HG03025 (cell line): ENCODE data around the gene PLCB4.

ENCODE experiments used
- ATAC-seq: cut with Tn5 transposase; IDR thresholded peaks from one replicate; pipeline ENCODE4 v1.9.1; 2021; ENCODE audit warnings: mild to moderate bottlenecking, moderate library complexity; ENCODE audit not compliant: unreplicated experiment, low FRiP score

PLCB4 gene

DNA sequence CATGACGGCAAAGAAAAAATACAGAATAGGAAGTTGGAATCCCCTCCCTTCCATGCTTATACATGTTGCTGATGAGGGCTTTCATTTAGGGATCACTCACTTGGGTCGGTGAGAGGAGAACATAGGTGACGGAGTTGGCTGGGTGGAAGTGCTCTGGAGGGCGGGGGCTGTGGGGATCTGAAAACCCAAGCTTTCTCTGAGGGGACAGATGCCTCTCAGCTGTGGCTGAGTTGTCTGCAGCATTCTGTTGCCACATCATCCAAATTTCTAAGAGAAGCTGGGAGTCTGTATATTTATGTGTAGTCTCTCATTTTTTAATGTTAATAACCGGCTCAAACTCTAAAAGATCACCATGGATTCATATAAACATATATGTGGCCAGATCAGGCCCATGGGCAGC is 141.5 kb downstream of the PLCB4 start:
- ATAC-seq: no peak

DNA sequence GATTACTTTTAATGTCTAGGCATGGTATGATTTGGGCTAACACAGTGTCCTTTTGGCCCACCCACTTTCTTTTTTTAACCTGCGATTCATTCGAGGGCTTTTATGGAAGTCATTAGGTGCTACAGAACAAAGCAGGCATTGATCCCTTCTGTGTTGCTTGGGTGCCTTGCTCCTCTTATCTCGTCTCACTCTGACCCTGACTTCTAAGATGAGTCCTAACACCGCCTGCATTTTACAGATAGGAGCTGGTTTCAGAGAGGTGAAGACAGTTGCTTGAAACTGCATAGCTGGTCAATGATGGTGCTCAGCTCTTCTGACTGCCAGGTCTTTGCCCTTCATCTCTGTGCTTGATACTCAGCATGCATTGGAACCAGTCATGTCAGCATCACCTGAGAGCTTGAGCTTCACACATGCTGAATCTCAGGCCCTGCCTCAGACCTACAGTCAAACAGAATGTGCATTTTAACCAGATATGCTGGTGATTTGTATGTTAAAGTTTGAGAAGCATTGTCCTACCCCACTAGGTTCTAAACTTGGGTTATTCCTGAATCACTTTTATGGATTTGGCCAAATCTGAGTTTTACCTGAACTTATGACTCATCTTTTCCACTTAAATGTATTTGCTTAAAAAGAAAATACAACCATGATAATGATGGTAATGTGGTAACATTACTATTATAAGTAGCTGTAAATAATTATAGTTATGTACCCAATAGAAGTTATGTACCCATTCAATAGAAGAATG is 142.3 kb downstream of the PLCB4 start:
- ATAC-seq: no peak

DNA sequence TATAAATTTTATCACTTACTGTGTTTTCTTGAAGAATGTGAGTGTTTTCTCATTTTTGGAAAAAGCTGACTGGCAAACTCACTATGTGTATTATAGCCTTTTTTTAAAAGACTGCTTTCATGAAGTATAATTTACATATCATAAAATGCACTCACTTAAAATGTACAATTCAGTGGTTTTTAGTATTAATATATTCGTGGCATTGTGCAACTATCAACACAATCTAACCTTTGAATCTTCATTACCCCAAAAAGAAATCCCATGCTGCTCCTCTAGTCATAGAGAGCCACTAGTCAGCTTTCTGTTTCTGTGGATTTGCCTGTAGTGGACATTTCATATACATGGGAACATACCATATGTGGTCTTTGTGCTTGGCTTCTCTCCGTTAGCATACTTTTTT is 143.8 kb downstream of the PLCB4 start:
- ATAC-seq: no peak

DNA sequence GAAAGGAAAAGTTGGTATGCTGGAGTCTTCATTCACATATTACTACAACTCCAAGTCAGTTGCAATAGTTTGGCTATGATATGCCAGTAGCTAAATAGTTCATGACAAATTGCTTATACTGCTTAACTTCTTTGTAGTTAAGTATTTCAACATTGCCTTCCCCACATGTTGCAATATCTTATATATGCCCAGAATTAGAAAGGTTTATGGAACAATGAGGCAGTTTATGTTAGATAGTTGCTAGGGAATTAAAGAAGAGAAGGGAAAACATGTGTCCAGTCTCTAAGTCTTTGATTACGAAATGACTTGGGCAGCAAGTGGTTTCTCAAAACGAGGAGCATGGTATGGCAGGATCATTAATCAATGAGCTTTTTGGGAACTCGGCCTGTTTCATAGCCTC is 145.8 kb downstream of the PLCB4 start:
- no peak for ATAC-seq

DNA sequence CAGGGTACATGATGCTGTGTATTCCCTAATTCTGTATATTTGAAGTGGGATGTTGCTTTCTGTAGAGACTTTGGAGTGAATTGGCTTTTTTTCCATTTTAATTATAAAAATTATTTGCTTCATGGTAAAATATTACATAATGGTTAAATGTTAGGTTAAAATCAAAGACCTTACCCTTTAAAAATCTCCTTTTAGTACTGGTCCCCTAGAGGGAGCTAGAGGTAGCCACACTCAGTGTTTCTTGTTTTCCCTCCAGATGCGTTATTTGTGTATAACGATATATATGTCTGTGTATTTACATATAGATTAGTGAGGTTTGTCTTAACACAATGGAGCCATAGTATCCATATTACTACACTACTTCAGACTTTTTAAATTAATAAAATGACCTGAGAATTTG is 146.7 kb downstream of the PLCB4 start:
- ATAC-seq: no peak

DNA sequence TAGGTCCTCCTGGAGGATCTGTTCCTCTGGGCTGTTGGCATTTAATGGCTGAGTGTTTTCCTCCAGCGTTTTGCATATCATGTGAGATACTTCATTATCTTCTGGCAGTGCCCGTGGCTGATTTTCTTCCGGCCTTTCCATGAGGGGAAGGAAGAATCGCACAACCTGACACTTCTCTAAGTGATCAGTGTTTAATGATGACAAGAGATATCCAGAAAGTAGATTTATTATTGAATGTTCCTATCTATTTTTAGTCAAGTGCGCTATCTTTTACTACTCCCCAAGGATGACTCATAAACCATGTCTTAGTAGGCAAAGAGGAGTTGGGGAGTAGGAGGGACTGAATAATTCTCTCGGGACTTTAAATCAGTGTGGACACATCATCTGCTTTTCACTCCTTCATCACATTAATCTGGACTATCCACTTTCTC is 149.7 kb downstream of the PLCB4 start:
- no peak for ATAC-seq

DNA sequence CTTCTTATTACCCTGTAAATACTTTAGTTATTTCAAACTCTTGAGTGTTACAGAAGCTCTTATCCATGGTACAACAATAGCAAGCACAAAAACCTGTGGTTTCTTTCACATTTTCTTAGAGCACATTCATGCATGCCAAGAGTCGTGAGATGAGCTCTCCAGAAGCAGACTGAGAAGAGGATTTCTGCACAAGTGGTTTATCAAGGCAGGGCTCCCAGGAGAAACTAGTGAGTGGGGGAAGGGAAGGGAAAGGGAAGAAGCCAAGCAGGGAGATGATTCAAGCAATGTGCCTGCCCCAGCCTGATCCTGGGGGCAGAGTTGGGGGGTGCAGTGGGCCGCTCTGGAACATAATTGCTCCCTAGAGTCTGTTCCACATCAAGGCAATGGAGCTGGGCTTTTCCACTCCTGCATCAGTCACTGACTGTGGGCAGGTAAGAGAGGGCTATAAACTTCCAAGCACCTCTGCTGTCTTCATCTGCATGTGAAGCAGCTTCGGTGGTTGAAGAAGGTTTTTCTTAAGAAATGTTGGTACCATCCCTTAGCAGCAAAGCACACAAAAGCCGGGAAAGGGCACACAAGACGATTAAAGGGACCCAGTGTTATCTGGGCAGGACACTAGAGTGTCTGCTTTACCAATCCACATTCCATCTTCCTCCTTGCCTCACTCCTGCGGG is 152.1 kb downstream of the PLCB4 start:
- ATAC-seq: no peak

DNA sequence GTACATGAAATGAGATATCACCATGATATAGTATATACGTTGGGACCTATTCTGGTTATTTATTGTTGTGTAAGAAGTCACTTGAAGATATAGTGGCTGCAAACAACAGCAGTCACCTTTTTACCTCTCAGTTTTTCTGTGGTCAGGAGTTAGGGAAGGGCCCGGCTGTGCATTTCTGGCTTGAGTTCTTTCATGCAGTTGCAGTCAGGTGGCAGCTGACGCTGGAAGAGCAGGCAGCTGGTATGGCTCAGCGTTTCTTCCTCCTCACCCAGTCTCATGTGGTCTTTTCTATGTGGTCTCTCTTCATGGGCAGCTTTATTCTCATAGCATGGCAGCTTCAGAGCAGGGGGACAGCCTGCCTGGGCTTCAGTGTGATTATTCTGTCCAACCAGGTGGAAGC is 154.4 kb downstream of the PLCB4 start:
- no peak for ATAC-seq

DNA sequence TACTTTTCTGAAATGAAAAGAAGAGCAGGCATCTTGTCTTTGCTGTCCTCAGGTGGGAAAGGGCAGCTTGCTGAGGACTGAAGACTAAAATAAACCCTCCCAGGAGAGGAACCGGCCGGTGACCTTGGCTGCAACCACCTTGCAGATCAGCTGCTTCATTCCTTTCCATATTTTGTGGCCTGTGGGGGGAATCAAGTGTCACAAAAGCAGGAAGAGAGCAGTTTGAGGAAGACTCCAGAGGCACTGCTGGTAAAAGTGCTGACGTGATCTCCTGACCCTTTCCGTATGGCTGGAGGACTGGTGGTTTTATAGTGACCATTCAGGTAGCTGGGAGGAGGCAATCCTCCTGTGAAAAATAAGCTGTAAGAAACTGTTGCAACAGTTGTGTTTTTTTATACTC is 157.0 kb downstream of the PLCB4 start:
- no peak for ATAC-seq

DNA sequence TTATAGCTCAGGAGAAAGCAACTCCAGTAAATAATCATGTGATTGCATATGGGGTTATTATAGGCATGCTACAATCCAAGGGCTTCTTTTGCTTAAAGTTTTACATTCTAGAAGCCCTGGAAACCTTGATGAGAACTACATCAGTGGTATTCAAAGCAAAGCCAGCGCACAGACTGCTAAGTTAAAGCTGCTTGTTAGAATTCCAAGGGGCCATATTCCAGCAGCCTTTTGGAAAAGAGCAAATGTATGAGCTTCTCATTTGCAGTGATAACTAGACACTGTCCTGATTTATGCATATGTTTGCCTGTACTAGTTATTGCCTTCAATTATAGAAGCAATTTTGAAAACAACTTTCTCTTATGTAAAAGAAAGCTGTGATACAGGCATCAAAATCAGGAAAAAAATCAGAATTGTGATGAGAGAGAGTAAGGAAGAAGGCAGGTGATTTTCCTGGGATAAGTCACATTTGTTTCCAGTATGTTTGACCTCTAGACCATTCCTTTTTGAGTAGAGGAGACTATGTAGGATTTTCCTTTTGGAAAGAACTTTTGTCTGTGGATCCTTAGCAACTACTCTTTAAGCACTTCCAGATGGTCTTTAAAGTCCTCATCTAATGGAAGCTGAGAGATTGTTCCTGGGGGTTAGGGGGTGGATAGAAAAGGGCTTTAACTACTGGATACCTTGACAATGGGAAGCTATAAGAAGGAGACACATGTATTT is 159.2 kb downstream of the PLCB4 start:
- ATAC-seq: no peak

DNA sequence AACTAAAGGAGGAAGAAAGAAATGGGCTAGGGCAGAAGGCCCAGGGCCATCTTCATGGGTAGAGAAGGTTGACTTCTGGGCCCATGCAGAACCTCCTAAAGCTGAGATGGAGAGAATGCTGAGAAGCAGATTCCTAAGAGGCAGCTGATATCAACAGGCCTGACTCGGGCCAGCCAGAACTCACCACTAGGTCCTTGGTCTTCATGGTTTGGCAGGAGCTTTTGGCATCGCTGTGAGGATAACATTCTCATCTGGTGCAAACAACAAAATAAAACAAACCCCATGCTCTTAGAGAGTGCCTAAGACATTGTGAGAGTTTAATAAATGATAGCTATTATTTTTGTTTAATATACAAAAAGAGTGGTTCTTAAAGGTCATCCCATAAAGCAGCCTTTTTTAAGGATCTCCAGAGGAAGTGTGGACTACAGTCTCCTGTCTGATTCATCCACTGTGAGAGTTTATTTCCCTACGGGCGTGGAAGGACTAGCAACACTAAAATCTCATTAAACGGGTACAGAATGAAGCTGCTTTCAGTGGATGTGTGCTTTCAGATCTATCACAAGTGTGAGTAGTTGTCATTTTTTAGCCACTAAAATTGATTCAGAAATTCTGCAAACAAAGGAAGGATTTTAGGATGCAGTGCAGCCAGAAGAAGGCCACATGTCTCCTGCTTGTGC is 160.0 kb downstream of the PLCB4 start:
- ATAC-seq: no peak

DNA sequence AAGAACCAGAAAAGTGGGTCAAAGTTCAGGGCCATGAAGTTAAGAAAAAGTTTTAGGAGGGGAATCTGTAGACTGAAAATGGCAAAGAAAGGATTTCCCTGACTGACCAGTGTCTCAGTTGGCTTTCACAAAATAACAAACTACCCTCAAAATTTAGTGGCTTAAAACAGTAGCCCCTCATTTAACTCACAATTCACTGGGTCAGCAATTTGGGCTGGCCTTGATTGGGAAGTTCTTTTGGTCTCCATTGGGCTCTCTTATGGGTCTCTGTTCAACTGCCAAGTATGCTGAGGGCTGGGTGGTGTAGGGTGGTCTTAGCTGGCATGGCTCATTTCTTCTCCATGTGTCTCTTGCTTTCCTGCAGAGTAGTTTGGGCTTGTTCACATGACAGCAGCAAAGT is 161.5 kb downstream of the PLCB4 start:
- ATAC-seq: no peak

DNA sequence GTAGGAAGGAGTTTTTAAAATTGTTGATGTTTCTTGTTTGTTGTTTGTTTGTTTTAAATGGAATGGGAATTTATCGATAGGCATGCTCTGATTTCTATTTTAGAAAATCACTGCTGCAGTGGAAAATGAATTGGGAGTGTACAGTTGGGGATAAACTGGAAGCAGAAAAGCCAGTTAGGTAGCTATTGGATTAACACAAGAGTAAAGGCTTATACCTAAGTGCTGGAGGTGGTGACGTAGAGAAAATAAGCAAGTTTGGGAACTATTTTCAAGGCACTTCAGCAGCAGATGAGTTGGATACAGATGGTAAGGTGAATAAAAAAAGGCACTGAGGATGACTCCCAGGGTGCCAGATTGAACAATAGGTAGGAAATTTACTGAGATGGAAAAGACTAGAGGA is 164.9 kb downstream of the PLCB4 start:
- ATAC-seq: no peak

DNA sequence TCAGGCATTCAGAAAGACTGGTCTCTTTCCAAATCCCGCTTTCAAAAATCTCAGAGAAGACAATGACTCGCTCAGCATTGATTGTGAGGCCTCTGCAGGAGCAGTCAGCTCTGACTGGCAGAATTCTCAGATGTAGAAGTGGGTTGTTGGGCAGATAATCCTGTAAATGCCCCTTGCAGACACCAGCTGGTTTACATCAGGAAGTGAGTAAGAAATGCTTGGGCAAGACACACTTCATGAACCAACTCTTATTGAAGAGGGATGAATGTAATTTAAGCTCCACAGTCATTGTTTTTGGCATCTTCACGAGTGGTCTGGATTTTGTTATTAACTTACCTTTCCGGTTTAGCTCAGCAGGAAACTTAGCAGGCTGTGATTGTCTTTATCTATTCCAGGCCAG is 166.6 kb downstream of the PLCB4 start:
- no peak for ATAC-seq

DNA sequence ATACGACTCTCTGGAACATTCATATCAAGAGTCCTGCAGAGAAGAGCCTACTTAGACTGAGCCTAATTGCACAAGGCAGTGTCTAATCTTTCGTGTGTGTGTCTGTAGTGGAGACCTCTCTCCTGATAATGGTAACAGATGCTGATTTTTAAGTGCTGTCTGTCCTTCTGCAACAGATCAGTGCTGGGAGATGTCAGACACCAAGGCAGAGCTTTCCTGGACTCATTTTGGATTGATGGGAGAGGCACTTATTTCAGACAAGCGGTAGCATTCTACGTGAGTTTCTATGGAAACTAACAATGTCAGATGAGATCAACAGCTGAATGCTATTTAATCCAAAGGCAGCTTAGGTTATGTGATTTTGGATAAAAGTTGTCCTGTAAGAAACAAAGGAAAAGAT is 167.6 kb downstream of the PLCB4 start:
- ATAC-seq: no peak

DNA sequence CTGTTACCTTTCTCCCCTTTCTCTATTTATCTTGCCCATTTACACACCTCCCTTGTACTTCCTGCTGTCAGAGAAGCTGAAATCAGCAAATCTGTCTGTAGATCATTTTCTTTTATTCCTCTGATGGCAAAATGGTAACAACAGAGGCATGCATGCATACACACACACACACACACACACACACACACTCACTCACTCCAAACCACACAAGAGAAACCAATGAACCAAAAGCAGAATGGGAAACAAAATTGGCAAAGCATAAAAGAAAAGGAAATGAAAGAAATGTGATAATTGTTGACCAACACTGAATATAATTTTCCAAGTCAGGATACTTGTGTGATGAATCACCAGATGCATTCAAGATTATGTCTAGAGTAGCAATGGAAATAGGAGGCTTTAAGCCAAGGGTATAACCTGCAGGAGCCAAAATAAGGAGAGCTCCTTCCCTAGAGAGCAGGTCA is 172.4 kb downstream of the PLCB4 start:
- no peak for ATAC-seq

DNA sequence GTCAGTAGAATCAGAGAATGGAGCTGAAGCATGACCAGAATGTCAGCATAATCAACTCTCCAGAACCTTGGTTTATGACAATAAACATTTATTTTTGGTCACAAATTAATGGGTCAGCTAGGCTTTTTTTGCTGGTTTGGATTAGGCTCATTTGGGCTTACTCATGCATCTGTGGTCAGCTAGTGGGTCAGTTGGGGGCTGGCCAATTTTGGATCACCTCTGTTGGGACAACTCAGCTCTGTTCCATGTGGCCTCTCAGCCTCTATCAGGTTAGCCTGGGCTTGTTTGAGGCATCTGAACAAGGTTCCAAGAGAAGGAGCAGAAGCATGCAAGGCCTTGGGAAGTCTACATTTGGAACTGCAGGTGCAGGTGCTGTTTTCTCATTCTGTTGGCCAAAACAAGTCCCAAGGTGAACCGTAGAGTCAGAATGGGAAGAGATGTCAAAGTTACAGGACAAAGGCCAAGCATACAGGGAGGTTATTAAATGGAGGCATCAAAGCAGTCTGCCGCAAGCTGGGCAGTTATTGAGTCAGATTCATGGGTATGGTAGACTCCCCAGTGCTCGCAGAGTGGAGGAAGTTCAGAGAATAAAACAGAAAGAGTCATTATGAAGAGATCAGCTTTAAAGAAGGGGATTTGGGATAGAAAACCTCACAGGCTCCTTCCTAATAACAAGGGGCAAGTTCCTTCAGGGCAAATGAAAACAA is 173.0 kb downstream of the PLCB4 start:
- no peak for ATAC-seq

DNA sequence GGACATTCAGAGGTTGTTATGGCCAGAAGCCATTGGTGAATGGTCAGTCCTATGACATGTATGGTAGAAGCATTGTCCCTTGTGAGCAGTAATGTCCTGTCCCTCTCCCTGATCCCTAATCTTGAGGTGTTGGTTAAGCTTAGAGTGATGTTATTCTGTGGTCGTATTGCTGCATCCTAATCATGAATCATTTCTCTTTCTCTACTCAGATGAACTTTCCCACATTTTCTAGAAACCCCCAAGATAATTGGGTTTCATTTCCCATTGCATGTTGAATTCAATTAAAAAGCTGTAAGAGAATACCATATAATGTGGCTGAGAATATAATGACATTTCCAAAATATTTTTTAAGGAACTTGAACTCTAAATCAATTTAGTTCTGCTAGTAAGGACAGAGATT is 175.1 kb downstream of the PLCB4 start:
- ATAC-seq: no peak

DNA sequence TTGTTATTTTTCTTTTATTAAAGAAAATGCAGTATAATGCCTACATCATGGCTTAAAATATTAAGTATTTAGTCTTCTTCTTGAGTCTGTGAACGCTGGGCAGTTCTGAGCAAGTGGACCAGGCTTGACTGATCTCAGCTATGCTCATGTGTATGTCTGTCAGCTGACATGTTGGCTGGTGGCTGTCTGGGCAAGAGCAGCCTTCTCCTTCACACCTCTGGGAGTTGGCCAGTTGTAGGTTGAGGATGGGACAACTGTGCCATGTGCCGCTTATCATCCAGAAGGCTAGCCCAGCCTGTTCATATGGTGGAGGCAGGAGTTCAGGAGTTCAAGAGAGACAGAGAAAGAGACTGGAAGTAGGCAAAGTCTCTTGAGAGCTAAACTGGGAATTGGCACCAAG is 175.9 kb downstream of the PLCB4 start:
- ATAC-seq: no peak

DNA sequence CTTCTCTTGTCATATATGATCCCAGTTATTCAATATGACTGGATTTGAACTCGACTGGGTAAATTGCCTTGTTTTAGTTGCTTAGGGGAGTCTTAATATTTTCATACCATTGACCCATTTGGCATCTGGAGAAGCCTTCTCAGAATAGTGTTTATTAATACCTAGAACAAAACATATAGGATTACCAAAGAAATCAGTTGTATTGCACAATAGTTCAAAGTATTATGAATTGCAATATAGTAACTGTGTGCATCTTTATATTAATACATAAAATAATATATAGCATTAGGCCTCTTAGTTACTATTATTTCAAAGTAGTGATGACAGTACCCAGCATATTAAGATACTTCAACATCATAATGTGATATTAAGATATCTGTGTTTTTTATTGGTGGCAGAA is 177.8 kb downstream of the PLCB4 start:
- no peak for ATAC-seq
